ENCODE data around the gene FBXL15.

- TF ChIP-seq CTCF (IDR thresholded peaks at IDR 0.05; ENCODE audit: low read length) (no peak), EZH2phosphoT487 (IDR thresholded peaks at IDR 0.05; ENCODE audit: low read length) (no peak)
Measured at GRCh38 chr10:102382871-102383270, 37.8 kb upstream of the FBXL15 start.
